HL-60/S4 treated with phorbol 12-myristate 13-acetate at 8.2 ng/mL for 4 days and 3 days (cell line): Measurements from ENCODE around the gene CUEDC2.

Experiments
- in situ Hi-C: fragments of 300-500 bp; cut with MboI; formaldehyde crosslinking; loops from 2 replicates; pipeline ENCODE4 v1.15.0; 2022; ENCODE audit warnings: low sequenced_read_pairs

Gene CUEDC2

GRCh38 chr10:102426803-102427287 is 5.5 kb downstream of the CUEDC2 start:
- in situ Hi-C loops, result no loop called here

GRCh38 chr10:102425444-102425843 is 6.9 kb downstream of the CUEDC2 start:
- in situ Hi-C loops, result no loop called here

GRCh38 chr10:102424916-102425315 is 7.5 kb downstream of the CUEDC2 start:
- in situ Hi-C loops, result no loop called here

GRCh38 chr10:102424145-102424544 is 8.2 kb downstream of the CUEDC2 start:
- in situ Hi-C loops, result no loop called here

- in situ Hi-C loops, result no loop called here
Measured at GRCh38 chr10:102423372-102423968, 8.9 kb downstream of the CUEDC2 start.

GRCh38 chr10:102422545-102423129 is 9.7 kb downstream of the CUEDC2 start:
- in situ Hi-C loops, result no loop called here

- in situ Hi-C loops, result no loop called here
Measured at GRCh38 chr10:102421757-102422512, 10.4 kb downstream of the CUEDC2 start.

GRCh38 chr10:102421507-102421756 is 10.9 kb downstream of the CUEDC2 start:
- in situ Hi-C loops, result no loop called here

GRCh38 chr10:102420714-102421506 is 11.5 kb downstream of the CUEDC2 start, which contains the start of gene FBXL15:
FBXL15 (plus strand) TSS chr10:102420836; CDS start chr10:102421130, 294 bp downstream.
- in situ Hi-C loops, result no loop called here

- in situ Hi-C loops, result no loop called here
Measured at GRCh38 chr10:102420181-102420713, 12.1 kb downstream of the CUEDC2 start.

GRCh38 chr10:102419269-102420180 is 12.8 kb downstream of the CUEDC2 start:
- in situ Hi-C loops, result no loop called here

- in situ Hi-C loops, result no loop called here
Measured at GRCh38 chr10:102418622-102419268, 13.6 kb downstream of the CUEDC2 start, which contains the start of gene PSD. PSD (minus strand) TSS chr10:102418785; CDS start chr10:102417038, 1,747 bp downstream.

GRCh38 chr10:102416695-102417094 is 15.7 kb downstream of the CUEDC2 start:
- in situ Hi-C loops, result no loop called here

- in situ Hi-C loops, result no loop called here
Measured at GRCh38 chr10:102416283-102416682, 16.1 kb downstream of the CUEDC2 start.

- in situ Hi-C loops, result no loop called here
Measured at GRCh38 chr10:102414749-102415148, 17.6 kb downstream of the CUEDC2 start.

- in situ Hi-C loops, result no loop called here
Measured at GRCh38 chr10:102413806-102414561, 18.4 kb downstream of the CUEDC2 start.

- in situ Hi-C loops, result no loop called here
Measured at GRCh38 chr10:102413053-102413705, 19.2 kb downstream of the CUEDC2 start.

- in situ Hi-C loops, result no loop called here
Measured at GRCh38 chr10:102412293-102412692, 20.1 kb downstream of the CUEDC2 start.
